ENCODE results near the gene COL23A1.

Gene COL23A1

DNA sequence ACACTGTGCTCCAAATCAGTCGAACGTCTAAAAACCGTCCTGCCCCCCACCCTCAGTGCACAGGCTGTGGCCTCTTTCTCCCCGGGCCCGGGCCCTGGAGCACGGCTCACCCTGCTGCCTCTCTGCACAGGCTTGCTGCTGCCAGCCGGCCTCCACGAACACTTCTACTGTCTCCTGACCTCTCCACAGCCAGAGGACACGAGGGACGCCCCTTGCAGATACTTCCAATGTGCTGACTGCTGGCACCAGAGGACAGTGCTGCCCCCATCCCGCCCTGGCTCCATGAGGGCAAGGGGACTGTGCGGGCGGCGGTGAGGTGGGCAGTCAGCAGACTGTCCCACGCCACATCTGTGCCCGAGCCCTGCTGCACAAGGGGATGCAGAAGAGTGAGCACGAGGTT lies 174.8 kb downstream of the COL23A1 start:
- DNase-seq (ENCODE audit: insufficient read length, low spot score) (no peak), FAIRE-seq (no peak)
- TF ChIP-seq PAX5 (IDR thresholded peaks at IDR 0.05; ENCODE audit: insufficient read depth, low read length, severe bottlenecking) (no peak), POLR2AphosphoS5 (IDR thresholded peaks at IDR 0.05; ENCODE audit: low read depth, low read length) (no peak), TAF1 (IDR thresholded peaks at IDR 0.05; ENCODE audit: low read depth, low read length) (no peak)

DNA sequence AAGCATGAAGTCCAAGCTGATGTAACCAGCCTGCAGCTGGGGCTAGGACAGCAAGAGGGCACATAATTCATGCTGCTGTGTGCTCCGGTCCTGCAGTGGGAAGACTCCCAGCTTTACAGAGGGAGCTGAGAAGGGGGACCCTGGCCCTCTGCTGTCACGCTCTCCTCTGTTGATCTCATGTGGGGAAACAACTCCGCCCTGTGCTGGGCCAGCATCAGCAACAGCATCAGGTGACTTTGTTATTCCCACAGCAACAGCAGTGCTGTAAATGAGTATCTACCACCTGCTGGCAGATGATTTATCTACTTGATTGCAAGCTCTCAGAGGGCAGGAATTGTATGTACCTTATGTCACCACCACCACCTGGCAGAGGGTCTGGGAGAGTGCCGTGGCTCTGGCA lies 176.2 kb downstream of the COL23A1 start:
- FAIRE-seq (no peak), DNase-seq (ENCODE audit: insufficient read length, low spot score) (no peak)
- no peak for TF ChIP-seq POLR2AphosphoS5 (IDR thresholded peaks at IDR 0.05; ENCODE audit: low read depth, low read length)

DNA sequence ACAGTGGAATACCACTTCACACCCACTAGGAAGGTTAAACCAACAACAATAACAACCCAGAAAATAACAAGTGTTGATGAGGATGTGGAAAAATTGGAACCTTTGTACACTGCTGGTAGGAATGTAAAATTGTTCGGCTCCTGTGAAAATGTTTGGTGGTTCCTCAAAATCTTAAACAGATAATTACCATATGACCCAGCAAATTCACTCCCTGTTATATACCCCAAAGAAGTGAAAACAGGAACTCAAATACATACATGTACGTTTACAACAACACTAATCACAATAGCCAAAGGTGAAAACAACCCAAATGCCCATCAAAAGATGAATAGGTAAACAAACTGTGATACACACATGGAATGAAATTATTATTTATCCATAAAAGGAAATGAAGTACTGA lies 179.1 kb downstream of the COL23A1 start:
- DNase-seq (ENCODE audit: insufficient read length, low spot score) (no peak), FAIRE-seq (no peak)
- TF ChIP-seq POLR2AphosphoS5 (IDR thresholded peaks at IDR 0.05; ENCODE audit: low read depth, low read length) (no peak), TAF1 (IDR thresholded peaks at IDR 0.05; ENCODE audit: low read depth, low read length) (no peak), PAX5 (IDR thresholded peaks at IDR 0.05; ENCODE audit: insufficient read depth, low read length, severe bottlenecking) (no peak), POU2F2 (IDR thresholded peaks at IDR 0.05; ENCODE audit: low read depth, low read length) (no peak), POLR2A (IDR thresholded peaks at IDR 0.05; ENCODE audit: low read depth, low read length) (no peak)

DNA sequence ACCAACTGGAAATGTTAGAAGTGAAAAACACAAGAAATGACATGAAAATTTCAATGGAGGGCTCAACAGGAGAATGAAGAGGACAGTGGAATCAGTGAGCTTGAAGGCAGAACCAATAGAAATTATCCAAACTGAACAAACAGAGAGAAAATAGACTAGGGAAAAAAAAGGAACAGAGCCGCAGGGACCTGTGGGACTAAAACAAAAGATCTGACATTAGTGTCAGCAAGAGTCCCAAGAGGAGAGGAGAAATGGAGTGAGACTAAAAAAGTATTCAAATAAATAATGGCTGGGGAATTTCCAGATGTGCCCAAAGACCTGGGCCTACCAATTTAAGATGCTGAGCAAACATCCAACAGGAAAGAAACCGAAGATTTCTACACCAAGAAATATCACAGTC lies 182.5 kb downstream of the COL23A1 start:
- FAIRE-seq, result no peak
- TF ChIP-seq PAX5 (IDR thresholded peaks at IDR 0.05; ENCODE audit: insufficient read depth, low read length, severe bottlenecking) (no peak), SPI1 (IDR thresholded peaks at IDR 0.05; ENCODE audit: low read depth, low read length) (no peak), TAF1 (IDR thresholded peaks at IDR 0.05; ENCODE audit: low read depth, low read length) (no peak), POLR2A (IDR thresholded peaks at IDR 0.05; ENCODE audit: low read depth, low read length) (no peak), POU2F2 (IDR thresholded peaks at IDR 0.05; ENCODE audit: low read depth, low read length) (no peak), POLR2AphosphoS5 (IDR thresholded peaks at IDR 0.05; ENCODE audit: low read depth, low read length) (no peak)
- DNase-seq (ENCODE audit: insufficient read length, low spot score), result no peak

DNA sequence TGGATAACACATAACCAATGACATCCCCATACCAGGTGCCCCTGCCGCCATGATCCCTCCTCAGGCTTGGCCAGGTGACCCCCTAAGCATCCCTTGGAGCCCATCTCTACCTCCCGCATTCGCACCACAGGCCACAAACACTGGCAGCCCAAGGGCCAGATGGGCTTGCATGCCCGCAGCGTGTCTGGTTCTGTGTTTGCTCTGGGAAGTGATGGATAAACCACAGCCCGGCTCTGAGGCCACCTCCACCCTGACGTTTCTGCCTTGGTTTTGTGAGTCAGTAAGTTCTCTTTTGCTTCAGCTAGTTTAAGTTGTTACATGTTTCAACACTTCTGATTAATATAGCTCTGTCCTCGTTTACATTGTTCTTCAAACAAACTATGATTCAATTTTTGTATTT lies 185.2 kb downstream of the COL23A1 start:
- FAIRE-seq, result no peak
- no peak for DNase-seq (ENCODE audit: insufficient read length, low spot score)
- TF ChIP-seq TAF1 (IDR thresholded peaks at IDR 0.05; ENCODE audit: low read depth, low read length) (no peak), POLR2A (IDR thresholded peaks at IDR 0.05; ENCODE audit: low read depth, low read length) (no peak), PAX5 (IDR thresholded peaks at IDR 0.05; ENCODE audit: insufficient read depth, low read length, severe bottlenecking) (no peak), SPI1 (IDR thresholded peaks at IDR 0.05; ENCODE audit: low read depth, low read length) (no peak), POU2F2 (IDR thresholded peaks at IDR 0.05; ENCODE audit: low read depth, low read length) (no peak), POLR2AphosphoS5 (IDR thresholded peaks at IDR 0.05; ENCODE audit: low read depth, low read length) (no peak)

DNA sequence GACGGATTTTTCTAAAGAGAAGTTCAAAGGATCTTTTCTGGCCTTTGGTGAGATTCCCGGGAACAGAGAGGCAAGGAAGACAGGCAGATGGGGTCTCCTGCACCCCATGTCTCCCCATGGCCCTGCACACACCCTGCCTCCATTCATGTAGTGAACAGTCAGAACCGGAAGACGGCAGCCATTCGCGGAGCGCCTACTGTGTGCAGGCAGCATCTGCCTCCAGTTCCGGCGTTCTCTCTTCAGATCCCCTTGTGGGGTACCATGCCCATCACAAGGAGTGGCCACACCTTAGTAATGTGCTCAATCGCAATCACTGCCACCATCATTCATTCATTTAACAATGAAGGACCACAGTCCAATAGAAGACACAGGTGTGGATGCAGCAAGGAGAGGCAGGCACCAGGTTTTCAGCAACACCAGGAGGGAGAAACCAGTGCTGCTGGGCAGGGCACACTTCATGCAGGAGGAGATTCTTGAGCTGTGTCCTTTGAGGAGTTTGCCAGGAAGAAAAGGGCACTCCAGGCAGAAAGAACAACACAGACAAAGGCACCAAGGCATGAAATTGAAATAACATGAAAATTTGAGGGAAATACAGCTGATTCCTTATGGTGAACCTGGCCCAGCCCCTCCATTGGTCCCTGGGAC lies 186.1 kb downstream of the COL23A1 start:
- no peak for TF ChIP-seq POLR2AphosphoS5 (IDR thresholded peaks at IDR 0.05; ENCODE audit: low read depth, low read length)
- TF ChIP-seq SPI1 (IDR thresholded peaks at IDR 0.05; ENCODE audit: low read depth, low read length), result no peak
- TF ChIP-seq TAF1 (IDR thresholded peaks at IDR 0.05; ENCODE audit: low read depth, low read length), result no peak
- TF ChIP-seq POU2F2 (IDR thresholded peaks at IDR 0.05; ENCODE audit: low read depth, low read length), result no peak
- no peak for TF ChIP-seq POLR2A (IDR thresholded peaks at IDR 0.05; ENCODE audit: low read depth, low read length)
- TF ChIP-seq PAX5 (IDR thresholded peaks at IDR 0.05; ENCODE audit: insufficient read depth, low read length, severe bottlenecking), result no peak
- FAIRE-seq (no peak), DNase-seq (ENCODE audit: insufficient read length, low spot score) (no peak)

DNA sequence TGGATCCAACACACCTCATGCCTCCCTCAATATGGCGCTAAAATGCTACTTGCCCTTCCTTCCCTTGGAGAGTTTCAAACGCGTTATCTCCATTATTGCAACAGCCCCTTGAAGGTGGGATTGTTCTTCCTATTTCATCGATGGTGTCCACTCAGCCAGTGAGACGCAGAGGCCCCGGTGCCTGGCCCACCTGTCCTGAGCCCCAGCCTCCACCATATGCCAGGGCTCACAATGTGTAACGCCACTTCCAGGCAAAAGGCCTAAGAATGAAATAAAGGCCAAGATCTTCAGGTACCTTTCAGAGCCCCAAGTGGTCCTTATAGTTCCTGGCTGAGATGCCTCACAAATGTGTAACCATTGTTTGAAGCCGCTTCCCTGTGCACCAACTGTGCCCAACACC lies 186.8 kb downstream of the COL23A1 start:
- no peak for FAIRE-seq

DNA sequence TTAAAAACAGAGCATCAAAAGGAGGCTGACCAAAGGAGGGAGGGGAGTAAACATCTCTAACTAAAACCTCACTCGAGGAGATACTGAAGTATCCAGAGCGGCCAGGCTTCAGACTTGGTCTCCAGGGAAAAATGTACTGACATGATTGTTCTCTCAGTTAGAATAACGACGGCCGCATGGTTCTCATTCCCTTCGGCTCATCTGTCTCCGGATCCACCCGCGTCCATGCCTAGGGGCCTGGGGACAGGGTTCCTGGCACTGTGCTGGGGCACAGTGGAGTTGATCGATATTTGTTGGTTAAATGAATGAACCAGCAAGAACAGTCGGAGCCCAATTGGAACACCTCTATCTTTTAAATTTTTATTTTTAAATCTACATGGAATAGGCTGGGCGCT lies 190.5 kb downstream of the COL23A1 start:
- no peak for FAIRE-seq
- TF ChIP-seq POU2F2 (IDR thresholded peaks at IDR 0.05; ENCODE audit: low read depth, low read length) (no peak), POLR2A (IDR thresholded peaks at IDR 0.05; ENCODE audit: low read depth, low read length) (no peak), SPI1 (IDR thresholded peaks at IDR 0.05; ENCODE audit: low read depth, low read length) (no peak), POLR2AphosphoS5 (IDR thresholded peaks at IDR 0.05; ENCODE audit: low read depth, low read length) (no peak), PAX5 (IDR thresholded peaks at IDR 0.05; ENCODE audit: insufficient read depth, low read length, severe bottlenecking) (no peak), TAF1 (IDR thresholded peaks at IDR 0.05; ENCODE audit: low read depth, low read length) (no peak)
- DNase-seq (ENCODE audit: insufficient read length, low spot score), result no peak

More for the DNA sequence above, 186.8 kb downstream of the COL23A1 start:
- TF ChIP-seq PAX5 (IDR thresholded peaks at IDR 0.05; ENCODE audit: insufficient read depth, low read length, severe bottlenecking), result no peak
- TF ChIP-seq POU2F2 (IDR thresholded peaks at IDR 0.05; ENCODE audit: low read depth, low read length), result no peak
- no peak for TF ChIP-seq TAF1 (IDR thresholded peaks at IDR 0.05; ENCODE audit: low read depth, low read length)
- no peak for TF ChIP-seq SPI1 (IDR thresholded peaks at IDR 0.05; ENCODE audit: low read depth, low read length)
- no peak for TF ChIP-seq POLR2A (IDR thresholded peaks at IDR 0.05; ENCODE audit: low read depth, low read length)
- TF ChIP-seq POLR2AphosphoS5 (IDR thresholded peaks at IDR 0.05; ENCODE audit: low read depth, low read length), result no peak
- DNase-seq (ENCODE audit: insufficient read length, low spot score), result no peak

DNA sequence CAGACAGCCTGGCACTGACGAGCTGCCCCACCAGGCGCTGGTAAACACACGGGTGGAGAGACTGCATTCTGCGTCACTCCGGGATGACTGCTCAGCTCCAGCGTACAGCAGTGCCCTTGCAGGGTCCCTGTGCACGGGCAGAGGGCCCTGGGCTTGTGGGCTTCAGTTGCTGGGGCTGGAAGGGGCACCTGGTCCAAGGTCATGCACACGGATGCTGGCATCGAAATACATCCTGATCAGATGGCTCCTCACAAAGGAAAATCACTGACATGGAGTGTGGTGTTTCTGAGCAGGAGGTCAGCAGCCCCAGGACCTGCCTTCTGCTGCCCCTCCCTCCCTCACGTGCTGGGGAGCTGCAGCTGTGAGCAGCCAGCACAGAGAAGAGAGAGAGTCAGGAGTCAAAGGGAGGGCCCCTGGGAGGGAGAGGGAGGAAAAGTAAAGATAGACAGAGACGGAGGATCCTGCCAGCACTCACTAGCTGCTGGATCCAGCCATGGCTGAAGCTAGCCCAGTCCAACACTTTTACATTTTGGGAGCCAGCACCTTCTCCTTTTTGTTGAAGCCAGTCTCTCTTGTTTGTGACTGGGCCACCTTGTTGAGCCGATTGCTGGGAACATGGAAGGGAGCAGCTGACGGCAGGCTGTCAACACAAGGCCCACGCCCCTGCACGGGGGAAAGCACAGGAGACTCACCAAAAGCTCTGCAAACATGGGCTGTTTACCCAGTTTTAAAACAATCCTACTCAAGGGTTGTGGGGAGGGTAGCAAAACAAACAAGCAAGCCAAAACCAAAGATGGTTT lies 191.1 kb downstream of the COL23A1 start:
- FAIRE-seq, result no peak
- DNase-seq (ENCODE audit: insufficient read length, low spot score), result no peak
- TF ChIP-seq POU2F2 (IDR thresholded peaks at IDR 0.05; ENCODE audit: low read depth, low read length) (no peak), POLR2AphosphoS5 (IDR thresholded peaks at IDR 0.05; ENCODE audit: low read depth, low read length) (no peak), POLR2A (IDR thresholded peaks at IDR 0.05; ENCODE audit: low read depth, low read length) (no peak), PAX5 (IDR thresholded peaks at IDR 0.05; ENCODE audit: insufficient read depth, low read length, severe bottlenecking) (no peak), SPI1 (IDR thresholded peaks at IDR 0.05; ENCODE audit: low read depth, low read length) (no peak), TAF1 (IDR thresholded peaks at IDR 0.05; ENCODE audit: low read depth, low read length) (no peak)
